DOHH2 (cell line): ENCODE results near the gene SEC22C.

ENCODE experiments used
- H3F3A ChIP-seq: fragments of 200-600 bp; sonication (generic), shearing (Covaris generic); 2 replicates; pipeline ENCODE4 v1.6.0; 2016; ENCODE audit warnings: antibody characterized with exemption, mild to moderate bottlenecking; ENCODE audit not compliant: control insufficient read depth, insufficient read depth
- H3K27ac ChIP-seq: fragments of 200-600 bp; sonication (generic); 2 replicates; pipeline ENCODE4 v1.5.1; 2014; ENCODE audit warnings: low read depth, mild to moderate bottlenecking, low read length, moderate library complexity
- H3K27me3 ChIP-seq: fragments of 200-600 bp; sonication (generic); 2 replicates; pipeline ENCODE4 v1.6.1; 2014; ENCODE audit warnings: mild to moderate bottlenecking, low read length, mixed read lengths; ENCODE audit not compliant: control insufficient read depth
- H3K36me3 ChIP-seq: fragments of 200-600 bp; sonication (generic); 2 replicates; pipeline ENCODE4 v1.6.1; 2014; ENCODE audit warnings: mild to moderate bottlenecking, low read length, moderate library complexity, mixed read lengths; ENCODE audit not compliant: control insufficient read depth
- H3K4me1 ChIP-seq: fragments of 200-600 bp; sonication (generic); 2 replicates; pipeline ENCODE4 v1.6.1; 2014; ENCODE audit warnings: mild to moderate bottlenecking, low read length, mixed read lengths; ENCODE audit not compliant: control insufficient read depth
- H3K4me2 ChIP-seq: fragments of 200-600 bp; sonication (generic); 2 replicates; pipeline ENCODE4 v1.6.0; 2014; ENCODE audit warnings: mild to moderate bottlenecking, low read length, moderate library complexity
- H3K4me3 ChIP-seq: fragments of 200-600 bp; sonication (generic); 2 replicates; pipeline ENCODE4 v1.5.1; 2014; ENCODE audit warnings: mild to moderate bottlenecking, low read length, mixed read lengths
- H3K79me2 ChIP-seq: fragments of 200-600 bp; sonication (generic); 2 replicates; pipeline ENCODE4 v1.6.1; 2014; ENCODE audit warnings: mild to moderate bottlenecking, low read length, mixed read lengths; ENCODE audit not compliant: control insufficient read depth
- H3K9me2 ChIP-seq: fragments of 200-600 bp; sonication (generic); replicated peaks from 2 replicates; pipeline ENCODE4 v1.6.1; 2014; ENCODE audit warnings: mild to moderate bottlenecking, low read length, mixed read lengths; ENCODE audit not compliant: control insufficient read depth
- H3K9me3 ChIP-seq: fragments of 200-600 bp; sonication (generic); 2 replicates; pipeline ENCODE4 v1.6.1; 2014; ENCODE audit warnings: antibody characterized with exemption, low read length, mixed read lengths; ENCODE audit not compliant: control insufficient read depth, insufficient read depth
- H4K20me1 ChIP-seq: fragments of 200-600 bp; sonication (generic); 2 replicates; pipeline ENCODE4 v1.6.0; 2014; ENCODE audit warnings: low read depth, mild to moderate bottlenecking, antibody characterized with exemption, low read length, moderate library complexity; ENCODE audit not compliant: control insufficient read depth, insufficient read depth
- CTCF ChIP-seq: fragments of 200-600 bp; sonication (generic); IDR thresholded peaks from one replicate; pipeline ENCODE4 v1.5.1; 2014; ENCODE audit warnings: antibody characterized with exemption, mild to moderate bottlenecking, low read depth, low read length; ENCODE audit not compliant: poor library complexity, severe bottlenecking
- EZH2phosphoT487 ChIP-seq: fragments of 200-600 bp; sonication (generic); IDR thresholded peaks from 2 replicates; pipeline ENCODE4 v1.6.1; 2017; ENCODE audit warnings: borderline replicate concordance, mild to moderate bottlenecking, antibody characterized with exemption, low read length, moderate library complexity, mixed read lengths

SEC22C gene

GRCh38 chr3:42530073-42530472, 51.7 kb downstream of the SEC22C start:
- Histone ChIP-seq H3K36me3 (no peaks in the 10 kb centered on the region), H3K4me3 (no peak overlapping the region), H3K4me1 (no peaks in the 10 kb centered on the region), H3F3A (no peaks in the 10 kb centered on the region), H3K27me3 (0 out of 2 replicates have a peak, but pooled peaks cover 2% of the 10 kb centered on the region), H3K9me2 (no peaks in the 10 kb centered on the region), H3K27ac (no peak overlapping the region), H3K79me2 (no peaks in the 10 kb centered on the region), H4K20me1 (no peaks in the 10 kb centered on the region), H3K9me3 (no peaks in the 10 kb centered on the region), H3K4me2 (no peak overlapping the region)
- TF ChIP-seq EZH2phosphoT487 (no peak), CTCF (no peak)

GRCh38 chr3:42529468-42529867, 52.3 kb downstream of the SEC22C start:
- Histone ChIP-seq H3K4me2 (no peak overlapping the region), H3F3A (no peaks in the 10 kb centered on the region), H4K20me1 (no peaks in the 10 kb centered on the region), H3K27me3 (0 out of 2 replicates have a peak, but pooled peaks cover 2% of the 10 kb centered on the region), H3K79me2 (no peaks in the 10 kb centered on the region), H3K9me2 (no peaks in the 10 kb centered on the region), H3K4me1 (no peaks in the 10 kb centered on the region), H3K4me3 (no peak overlapping the region), H3K9me3 (no peaks in the 10 kb centered on the region), H3K36me3 (no peaks in the 10 kb centered on the region), H3K27ac (no peak overlapping the region)
- TF ChIP-seq EZH2phosphoT487 (no peak), CTCF (no peak)

GRCh38 chr3:42527368-42527917, 54.3 kb downstream of the SEC22C start:
- Histone ChIP-seq H3K79me2 (no peaks in the 10 kb centered on the region), H3K9me3 (no peaks in the 10 kb centered on the region), H3F3A (no peaks in the 10 kb centered on the region), H3K36me3 (no peaks in the 10 kb centered on the region), H3K27ac (no peak overlapping the region), H3K4me2 (no peak overlapping the region), H3K4me3 (no peak overlapping the region), H3K27me3 (0 out of 2 replicates have a peak, but pooled peaks cover 2% of the 10 kb centered on the region), H4K20me1 (no peaks in the 10 kb centered on the region), H3K9me2 (no peaks in the 10 kb centered on the region), H3K4me1 (no peaks in the 10 kb centered on the region)
- no peak for TF ChIP-seq CTCF
- no peak for TF ChIP-seq EZH2phosphoT487
